IPS-18c (cell line): ENCODE results near the gene GET3.
"Not testable (repeated sequence)": the region's sequence is repeated elsewhere in the genome, so short reads cannot be mapped to it uniquely, and the experiment has no call there.

Source experiments
- H3K4me3 ChIP-seq: 2 replicates; pipeline ENCODE4 v1.7.0; 2013; ENCODE audit warnings: low read depth, mild to moderate bottlenecking, low read length, moderate library complexity; ENCODE audit not compliant: insufficient read depth
- H3K9me3 ChIP-seq: one replicate; pipeline ENCODE4 v1.6.1; 2013; ENCODE audit warnings: mild to moderate bottlenecking, low read length, moderate library complexity; ENCODE audit not compliant: control insufficient read depth, insufficient read depth

The GET3 gene

DNA sequence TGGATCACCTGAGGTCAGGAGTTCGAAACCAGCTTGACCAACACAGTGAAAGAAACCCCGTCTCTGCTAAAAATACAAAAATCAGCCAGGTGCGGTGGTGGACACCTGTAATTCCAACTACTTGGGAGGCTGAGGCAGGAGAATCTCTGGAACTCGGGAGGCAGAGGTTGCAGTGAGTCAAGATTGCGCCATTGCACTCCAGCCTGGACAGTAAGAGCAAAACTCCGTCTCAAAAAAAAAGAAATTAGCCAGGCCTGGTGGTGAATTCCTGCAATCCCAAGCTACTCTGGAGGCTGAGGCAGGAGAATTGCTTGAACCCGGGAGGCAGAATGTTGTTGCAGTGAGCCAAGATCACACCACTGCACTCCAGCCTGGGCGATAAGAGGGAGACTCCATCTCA, 28.7 kb upstream of the GET3 start:
- no peaks in the 10 kb centered on the region for H3K9me3 ChIP-seq
- no peak overlapping the region for H3K4me3 ChIP-seq

DNA sequence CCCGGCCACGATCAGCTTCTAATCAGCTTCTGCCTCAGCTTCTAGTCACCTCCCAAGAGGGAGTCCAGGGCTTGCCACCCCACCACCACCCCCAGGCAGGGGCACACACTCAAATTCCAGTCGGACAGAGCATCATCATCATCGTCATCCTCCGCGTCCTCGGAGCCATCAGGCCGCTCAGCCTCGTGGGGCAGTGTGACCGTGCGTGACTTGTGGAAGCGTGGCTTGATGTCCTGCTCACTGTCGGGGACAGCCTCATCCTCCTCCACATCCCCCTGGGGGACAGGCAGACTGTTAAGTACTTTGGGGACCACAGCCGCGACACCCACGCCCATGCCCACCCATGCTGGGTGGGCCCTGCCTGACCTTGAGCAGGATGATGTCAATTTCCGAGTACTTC, 26.1 kb upstream of the GET3 start:
- no peaks in the 10 kb centered on the region for H3K9me3 ChIP-seq
- no peak overlapping the region for H3K4me3 ChIP-seq

GRCh38 chr19:12712077-12712476, 25.2 kb upstream of the GET3 start:
- not testable (repeated sequence) for H3K9me3 ChIP-seq, H3K4me3 ChIP-seq

DNA sequence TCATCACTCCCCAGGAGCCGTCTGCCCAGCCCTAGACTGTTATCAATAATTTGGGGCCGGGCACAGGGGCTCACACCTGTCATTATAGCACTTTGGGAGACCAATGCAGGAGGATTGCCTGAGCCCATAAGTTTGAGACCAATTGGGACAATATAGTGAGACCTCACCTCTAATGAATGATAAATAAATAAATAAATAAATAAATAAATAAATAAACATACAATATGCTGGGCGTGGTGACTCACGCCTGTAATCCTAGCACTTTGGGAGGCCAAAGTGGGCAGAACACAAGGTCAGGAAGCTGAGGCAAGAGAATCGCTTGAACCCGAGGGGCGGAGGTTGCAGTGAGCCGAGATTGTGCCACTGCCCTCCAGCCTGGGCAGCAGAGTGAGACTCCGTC, 24.0 kb upstream of the GET3 start:
- H3K9me3 ChIP-seq, H3K4me3 ChIP-seq: not testable (repeated sequence)

DNA sequence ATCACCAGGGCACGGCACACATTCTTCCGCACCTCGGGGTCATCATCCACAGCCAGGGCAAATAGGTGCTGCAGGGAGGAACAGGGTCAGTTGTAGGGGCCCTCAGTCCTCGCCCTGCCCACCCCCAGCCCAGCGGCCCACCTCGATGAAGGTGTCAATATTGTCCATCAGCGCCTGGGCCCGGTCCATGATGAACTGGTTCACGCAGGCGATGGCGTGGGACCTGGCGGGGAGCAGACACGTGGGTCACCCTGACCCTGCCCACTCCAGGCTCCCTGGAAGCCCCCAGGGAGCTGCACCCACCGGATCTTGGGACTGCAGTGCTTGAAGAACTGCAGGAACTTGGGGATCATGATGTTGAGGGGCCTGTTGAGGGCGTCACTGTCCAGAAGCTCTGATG, 22.2 kb upstream of the GET3 start:
- Histone ChIP-seq H3K9me3 (no peaks in the 10 kb centered on the region), H3K4me3 (no peak overlapping the region)

DNA sequence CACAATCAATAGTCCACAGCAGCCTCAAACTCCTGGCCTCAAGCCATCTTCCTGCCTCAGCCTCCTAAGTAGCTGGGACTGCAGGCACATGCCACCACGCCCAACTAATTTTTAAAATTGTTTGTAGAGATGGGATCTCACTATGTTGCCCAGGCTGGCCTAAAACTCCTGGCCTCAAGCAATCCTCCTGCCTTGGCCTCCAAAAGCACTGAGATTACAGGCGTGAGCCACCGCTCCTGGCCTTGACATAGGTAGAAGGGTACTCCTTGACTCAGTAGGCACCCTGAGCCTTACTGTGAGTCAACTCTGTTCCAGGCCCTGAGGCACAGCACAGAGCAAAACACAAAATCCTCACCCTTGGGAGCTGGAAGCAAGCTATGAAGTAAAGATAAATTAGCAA, 21.4 kb upstream of the GET3 start:
- no peak overlapping the region for H3K4me3 ChIP-seq
- H3K9me3 ChIP-seq = peaks cover 2% of the 10 kb centered on the region

DNA sequence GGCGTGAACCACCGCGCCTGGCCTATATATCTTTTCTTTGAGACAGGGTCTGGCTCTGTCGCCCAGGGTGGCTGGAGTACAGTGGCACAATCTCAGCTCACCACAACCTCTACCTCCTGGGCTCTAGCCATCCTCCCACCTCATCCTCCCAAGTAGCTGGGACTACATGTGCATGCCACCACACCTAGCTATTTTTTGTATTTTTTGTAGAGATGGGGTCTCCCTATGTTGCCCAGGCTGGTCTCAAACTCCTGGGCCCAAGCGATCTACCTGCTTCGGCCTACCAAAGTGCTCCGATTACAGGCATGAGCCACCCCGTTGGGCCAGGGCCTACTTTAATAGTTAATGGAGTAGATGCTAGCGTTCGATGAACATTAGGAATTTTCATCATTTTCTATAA, 17.0 kb upstream of the GET3 start:
- peak overlapping the region; percentile 98 for H3K4me3 ChIP-seq
- H3K9me3 ChIP-seq = peaks cover 2% of the 10 kb centered on the region

DNA sequence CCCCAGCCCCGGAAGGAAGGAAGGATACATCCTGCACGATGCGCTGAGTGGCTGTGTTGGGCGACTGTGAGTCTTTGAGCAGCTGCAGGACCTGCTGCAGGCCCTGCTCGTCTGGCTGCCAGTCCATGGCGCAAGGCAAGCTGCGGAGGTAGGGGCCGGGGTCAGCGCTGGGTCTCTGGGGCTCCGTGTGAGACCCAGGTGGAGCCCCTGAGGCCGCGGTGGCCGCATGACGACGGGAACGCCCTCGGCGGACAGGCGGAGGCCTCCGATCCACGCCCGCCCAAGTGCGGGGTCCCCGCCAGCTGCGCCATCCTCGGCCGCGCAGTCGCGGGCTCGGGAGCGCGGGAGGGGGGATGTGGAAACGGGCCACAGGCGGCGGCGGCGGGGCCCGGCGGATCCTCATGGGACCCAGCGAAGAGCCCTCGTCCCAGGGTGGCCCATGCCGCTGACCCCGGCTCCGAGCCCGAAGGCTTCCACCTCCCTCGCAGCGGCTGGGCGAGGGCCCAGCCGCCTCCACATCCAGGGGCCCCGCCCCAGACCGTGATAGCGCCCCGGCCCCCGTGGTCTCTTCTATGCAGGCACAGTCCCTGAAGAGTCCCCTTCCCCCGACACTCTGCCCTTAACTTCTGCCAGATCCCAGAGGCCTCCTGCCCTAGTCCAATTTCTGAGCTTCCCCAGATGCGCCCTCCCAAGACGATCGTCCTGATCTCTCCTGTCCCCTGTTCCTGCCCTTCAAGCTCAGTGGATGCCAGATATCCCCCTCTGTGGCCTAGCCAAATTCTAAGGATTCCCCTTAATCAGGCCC, 16.2 kb upstream of the GET3 start:
- H3K4me3 ChIP-seq = peak overlapping the region; percentile 98
- peaks cover 2% of the 10 kb centered on the region for H3K9me3 ChIP-seq

- H3K9me3 ChIP-seq = peaks cover 2% of the 10 kb centered on the region
- peak overlapping the region; percentile 98 for H3K4me3 ChIP-seq
These were observed 15.4 kb upstream of the GET3 start for GRCh38 chr19:12721656-12722565.

- H3K9me3 ChIP-seq = peaks cover 2% of the 10 kb centered on the region
- peak overlapping the region; percentile 98 for H3K4me3 ChIP-seq
These were observed 14.5 kb upstream of the GET3 start for GRCh38 chr19:12722566-12723380.

DNA sequence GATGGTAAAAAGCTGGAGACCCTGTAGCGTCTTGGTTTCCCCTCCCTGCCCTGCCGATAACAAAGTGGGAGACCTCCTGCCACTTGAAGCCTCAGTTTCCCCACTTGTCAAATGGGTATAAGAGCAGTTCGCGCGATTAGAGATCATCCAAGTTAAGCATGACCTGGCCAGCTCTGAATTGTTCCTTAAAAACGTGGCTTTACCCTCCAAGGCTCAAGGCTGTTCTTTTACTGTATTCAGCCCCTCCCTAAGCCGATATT, 14.0 kb upstream of the GET3 start:
- H3K4me3 ChIP-seq = peak overlapping the region; percentile 98
- H3K9me3 ChIP-seq = peaks cover 2% of the 10 kb centered on the region

- H3K9me3 ChIP-seq = peaks cover 2% of the 10 kb centered on the region
- peak within 1 kb of the TSS; percentile 98 for H3K4me3 ChIP-seq
These were observed 13.5 kb upstream of the GET3 start, which contains the start of gene TNPO2 for GRCh38 chr19:12723641-12724426. Gene TNPO2 (minus strand): TSS chr19:12723932. CDS start chr19:12720977, 2,955 bp downstream.

DNA sequence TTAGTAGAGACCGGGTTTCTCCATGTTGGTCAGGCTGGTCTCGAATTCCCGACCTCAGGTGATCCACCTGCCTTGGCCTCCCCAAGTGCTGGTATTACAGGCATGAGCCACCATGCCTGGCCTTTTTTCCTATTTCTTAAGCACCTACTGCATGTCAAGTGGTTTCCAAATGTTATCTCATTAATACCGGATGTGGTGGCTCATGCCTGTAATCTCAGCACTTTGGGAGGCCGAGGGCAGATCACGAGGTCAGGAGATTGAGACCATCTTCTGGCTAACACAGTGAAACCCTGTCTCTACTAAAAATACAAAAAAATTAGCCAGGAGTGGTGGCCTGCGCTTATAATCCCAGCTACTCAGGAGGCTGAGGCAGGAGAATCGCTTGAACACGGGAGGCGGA, 11.7 kb upstream of the GET3 start:
- not testable (repeated sequence) for H3K4me3 ChIP-seq

DNA sequence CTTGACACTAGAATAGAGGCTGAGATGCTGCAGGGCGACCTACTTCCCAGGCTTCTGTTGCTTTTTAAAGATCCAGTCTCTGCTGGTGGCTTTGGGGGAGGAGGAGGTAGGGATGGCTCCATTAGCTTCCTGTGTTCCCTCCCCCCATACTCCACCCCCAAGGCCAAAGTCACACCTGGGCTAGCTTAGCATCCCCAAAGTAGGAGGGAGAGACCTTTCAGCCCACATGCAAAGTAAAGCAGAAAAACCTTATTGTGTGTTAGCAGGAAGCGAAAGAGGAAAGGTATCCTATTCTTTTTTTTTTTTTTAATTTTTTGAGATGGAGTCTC, 10.3 kb upstream of the GET3 start:
- no peak overlapping the region for H3K4me3 ChIP-seq
- H3K9me3 ChIP-seq = no peaks in the 10 kb centered on the region

More for the DNA sequence above, 11.7 kb upstream of the GET3 start:
- H3K9me3 ChIP-seq = not testable (repeated sequence)

DNA sequence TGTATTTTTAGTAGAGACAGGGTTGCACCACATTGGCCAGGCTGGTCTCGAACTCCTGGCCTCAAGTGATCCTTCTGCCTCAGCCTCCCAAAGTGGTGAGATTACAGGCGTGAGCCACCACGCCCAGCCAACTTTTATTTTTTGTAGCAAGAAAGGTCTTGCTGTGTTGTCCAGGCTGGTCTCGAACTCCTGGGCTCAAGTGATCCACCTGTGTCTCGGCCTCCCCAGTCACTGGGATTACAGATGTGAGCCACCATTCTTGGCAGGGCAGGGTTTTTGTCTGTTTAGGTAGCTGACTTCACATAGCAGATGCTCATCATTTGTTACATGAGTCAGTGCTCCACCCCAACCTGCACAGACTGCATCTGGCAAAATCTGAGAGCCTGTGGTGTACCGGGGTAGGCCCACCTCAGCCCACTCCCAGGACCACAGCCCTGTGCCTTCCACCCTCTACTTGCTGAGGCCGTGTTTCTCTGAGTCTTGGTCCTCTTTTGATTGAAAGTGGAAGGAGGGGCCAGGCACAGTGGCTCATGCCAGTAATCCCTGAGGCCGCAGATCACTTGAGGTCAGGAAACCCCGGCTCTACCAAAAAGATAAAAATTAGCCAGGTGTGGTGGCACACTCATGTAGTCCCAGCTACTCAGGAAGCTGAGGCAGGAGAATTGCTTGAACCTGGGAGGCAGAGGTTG, 9.4 kb upstream of the GET3 start:
- Histone ChIP-seq H3K9me3 (no peaks in the 10 kb centered on the region), H3K4me3 (no peak overlapping the region)

DNA sequence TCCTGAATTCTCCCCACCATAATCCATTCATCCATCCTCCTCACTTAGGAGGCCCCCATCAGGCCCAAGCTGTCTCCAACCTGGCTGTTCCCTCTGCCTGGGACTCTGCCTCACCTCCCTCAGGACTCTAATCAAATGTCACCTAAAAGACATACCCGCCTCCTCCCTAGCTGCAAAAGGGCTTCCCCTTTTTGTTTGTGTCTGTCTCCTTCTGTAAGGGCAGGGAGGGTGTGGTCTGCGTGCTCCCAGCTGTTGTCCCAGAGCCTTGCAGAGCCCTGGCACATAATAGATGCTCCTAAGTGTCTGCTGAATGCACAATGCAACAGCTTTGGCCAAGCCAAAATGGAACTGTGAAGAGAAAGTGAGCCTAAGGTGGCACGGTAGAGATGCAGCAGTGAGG, 7.2 kb upstream of the GET3 start:
- Histone ChIP-seq H3K4me3 (no peak overlapping the region), H3K9me3 (no peaks in the 10 kb centered on the region)
